ENCODE measurements around the gene UNC13D.

UNC13D gene

GRCh38 chr17:75832652-75833400, 11.4 kb downstream of the UNC13D start:
- FAIRE-seq = no peak

- no peak for FAIRE-seq
Observed at GRCh38 chr17:75832164-75832651, 12.0 kb downstream of the UNC13D start.

GRCh38 chr17:75831032-75831571, 13.1 kb downstream of the UNC13D start:
- FAIRE-seq = no peak

GRCh38 chr17:75830164-75831031, 13.8 kb downstream of the UNC13D start:
- FAIRE-seq = no peak

- FAIRE-seq = no peak
Observed at GRCh38 chr17:75829747-75830146, 14.5 kb downstream of the UNC13D start.

GRCh38 chr17:75828741-75829140, 15.5 kb downstream of the UNC13D start:
- FAIRE-seq = no peak

GRCh38 chr17:75828076-75828400, 16.2 kb downstream of the UNC13D start:
- FAIRE-seq = no peak

- FAIRE-seq = no peak
Observed at GRCh38 chr17:75827308-75828075, 16.7 kb downstream of the UNC13D start.

- FAIRE-seq = no peak
Observed at GRCh38 chr17:75826561-75827307, 17.5 kb downstream of the UNC13D start.

GRCh38 chr17:75825748-75826370, 18.3 kb downstream of the UNC13D start:
- FAIRE-seq = no peak

GRCh38 chr17:75825149-75825552, 19.1 kb downstream of the UNC13D start:
- FAIRE-seq = no peak

- no peak for FAIRE-seq
Observed at GRCh38 chr17:75824666-75825065, 19.5 kb downstream of the UNC13D start.

GRCh38 chr17:75824050-75824552, 20.1 kb downstream of the UNC13D start:
- no peak for FAIRE-seq

- no peak for FAIRE-seq
Observed at GRCh38 chr17:75823257-75824041, 20.8 kb downstream of the UNC13D start.

GRCh38 chr17:75822800-75823166, 21.4 kb downstream of the UNC13D start:
- FAIRE-seq = no peak

GRCh38 chr17:75822119-75822799, 21.9 kb downstream of the UNC13D start:
- no peak for FAIRE-seq

GRCh38 chr17:75821552-75821951, 22.7 kb downstream of the UNC13D start:
- FAIRE-seq = no peak

- no peak for FAIRE-seq
Observed at GRCh38 chr17:75820094-75821080, 23.8 kb downstream of the UNC13D start.

- no peak for FAIRE-seq
Observed at GRCh38 chr17:75819678-75820077, 24.5 kb downstream of the UNC13D start.

All from colon (tissue), 2 donors.